ENCODE measurements around the gene CNTNAP2. TPM values are rescaled to one million over a fixed set of nuclear protein-coding genes. Genes with fewer than 3 reads are reported as not detected.

CNTNAP2 gene
- total and polyA plus RNA-seq, 2 of the 13 experiments (the other 11 are each of a cell fraction or from before 2014, with no cell fraction given), result 0.40 to 0.42 TPM

GRCh38 chr7:146094356-146094755 is 22.2 kb upstream of the CNTNAP2 start (continued):
- TF ChIP-seq MLX (CRISPR knock-in tag; IDR thresholded peaks at IDR 0.05) (no peak), ZFY (CRISPR knock-in tag; IDR thresholded peaks at IDR 0.05) (no peak), MTF1 (CRISPR knock-in tag; IDR thresholded peaks at IDR 0.05) (no peak), MEF2D (CRISPR knock-in tag; IDR thresholded peaks at IDR 0.05) (no peak), ZNF414 (CRISPR knock-in tag; IDR thresholded peaks at IDR 0.05) (no peak), U2AF2 (IDR thresholded peaks at IDR 0.05; ENCODE audit: low read depth, low read length) (no peak), NR2F1 (CRISPR knock-in tag; IDR thresholded peaks at IDR 0.05) (no peak)

GRCh38 chr7:146096994-146097393 is 19.6 kb upstream of the CNTNAP2 start:
- Histone ChIP-seq H3K27ac (ENCODE audit: extremely low read length, insufficient read depth, low read length) (no peak overlapping the region), H3K9me3 (ENCODE audit: low read length) (peaks cover 11% of the 10 kb centered on the region), H4K20me1 (ENCODE audit: insufficient read depth, low read length) (no peaks in the 10 kb centered on the region), H3K27me3 (ENCODE audit: control insufficient read depth in 1 of 2, insufficient read depth in 2 of 2, low read length in 2 of 2) (no peaks in the 10 kb centered on the region), H3K4me3 (replicated peaks in 1 of 3; ENCODE audit: insufficient read depth in 1 of 3, low read depth in 2 of 3, low read length in 3 of 3) (no peak overlapping the region), H2AFZ (ENCODE audit: low read length) (no peak overlapping the region), H3K79me2 (ENCODE audit: insufficient read depth, low read length) (no peaks in the 10 kb centered on the region), H3K36me3 (replicated peaks in 1 of 2; ENCODE audit: control insufficient read depth in 1 of 2, insufficient read depth in 2 of 2, low read length in 2 of 2) (no peaks in the 10 kb centered on the region), H3K9ac (ENCODE audit: insufficient read depth, low read depth, low read length) (no peak overlapping the region), H3K4me2 (ENCODE audit: low read depth, low read length) (no peak overlapping the region), H3K4me1 (ENCODE audit: insufficient read depth, low read length) (no peaks in the 10 kb centered on the region)
- CTCF ChIA-PET (ENCODE audit: low intra/inter-chr PET ratio, low total read pairs), result no interaction called here
- no peak for TF ChIP-seq TSC22D2 (CRISPR knock-in tag; IDR thresholded peaks at IDR 0.05; ENCODE audit: borderline replicate concordance)
- no peak for TF ChIP-seq ZNF510 (CRISPR knock-in tag; IDR thresholded peaks at IDR 0.05; ENCODE audit: low read depth)
- TF ChIP-seq MED13 (CRISPR knock-in tag; IDR thresholded peaks at IDR 0.05), result no peak
- no peak for TF ChIP-seq TMF1 (CRISPR knock-in tag; IDR thresholded peaks at IDR 0.05; ENCODE audit: low read depth)
- no peak for TF ChIP-seq RARG (CRISPR knock-in tag; IDR thresholded peaks at IDR 0.05; ENCODE audit: low read depth)
- TF ChIP-seq ZBTB1 (CRISPR knock-in tag; IDR thresholded peaks at IDR 0.05; ENCODE audit: borderline replicate concordance), result no peak
- TF ChIP-seq ZSCAN25 (CRISPR knock-in tag; IDR thresholded peaks at IDR 0.05), result no peak
- TF ChIP-seq MTF2 (CRISPR knock-in tag; IDR thresholded peaks at IDR 0.05; ENCODE audit: borderline replicate concordance), result no peak
- TF ChIP-seq DNMT3B (CRISPR knock-in tag; conservative IDR thresholded peaks at IDR 0.05), result no peak
- no peak for DNase-seq (ENCODE audit: low spot score)
- WGBS (ENCODE audit: low lambda C conversion rate), result 18% methylated on average over 5 of the region's 5 CpGs
- POLR2A ChIA-PET, result no interaction called here
- BruUV-seq (replicated peaks), result no TSS peak
- intact Hi-C loops (cut with micrococcal nuclease; ENCODE audit: unreplicated experiment) (no loop called here), in situ Hi-C loops (cut with HindIII; ENCODE audit: extremely low pct_ligation_motif_present, low pct_unique_long_range_greater_than_20kb) (loop anchor here (10.0 kb wide), 1 partner anchor 1062 kb away; no protein-coding TSS in a partner anchor)
- FAIRE-seq, result no peak
- ATAC-seq, result no peak
